GM12878 (cell line): ENCODE measurements around the gene DTD1.

Source experiments
- CREB1 ChIP-seq: IDR thresholded peaks from 2 replicates; pipeline ENCODE4 v1.6.1; 2012; ENCODE audit warnings: low read depth, mild to moderate bottlenecking, inconsistent platforms
- ESRRA ChIP-seq: IDR thresholded peaks from 2 replicates; pipeline ENCODE4 v1.6.1; 2012; ENCODE audit warnings: mild to moderate bottlenecking, low read length, improper control_type of control experiment
- FOXM1 ChIP-seq: IDR thresholded peaks from 2 replicates; pipeline ENCODE4 v1.6.1; 2012; ENCODE audit warnings: low read depth, mild to moderate bottlenecking, inconsistent platforms, low read length, moderate library complexity
- MEF2A ChIP-seq: IDR thresholded peaks from 2 replicates; pipeline ENCODE4 v1.6.1; 2011; ENCODE audit warnings: low read depth, mild to moderate bottlenecking, low read length, moderate library complexity; ENCODE audit not compliant: insufficient read depth
- NR2F1 ChIP-seq: fragments of 450-650 bp; conservative IDR thresholded peaks from 2 replicates; pipeline ENCODE4 v1.6.1; 2017; ENCODE audit warnings: mild to moderate bottlenecking
- NRF1 ChIP-seq: conservative IDR thresholded peaks from 2 replicates; pipeline ENCODE4 v1.6.1; 2011; ENCODE audit warnings: mild to moderate bottlenecking, low read depth, low read length, improper control_type of control experiment
- POLR2AphosphoS5 ChIP-seq: IDR thresholded peaks from 2 replicates; pipeline ENCODE4 v1.6.1; 2011; ENCODE audit warnings: mild to moderate bottlenecking, low read length, inconsistent platforms
- RBBP5 ChIP-seq: fragments of 200-600 bp; sonication (generic); conservative IDR thresholded peaks from 2 replicates; pipeline ENCODE4 v1.6.1; 2016
- RFX5 ChIP-seq: IDR thresholded peaks from 2 replicates; pipeline ENCODE4 v1.6.1; 2011; ENCODE audit warnings: low read depth, low read length, improper control_type of control experiment
- SP1 ChIP-seq: IDR thresholded peaks from one replicate; pipeline ENCODE4 v1.6.1; 2011; ENCODE audit warnings: low read depth, low read length
- TF ChIP-seq, protein P1 (sequence below): fragments of 450-650 bp; IDR thresholded peaks from 2 replicates; pipeline ENCODE4 v1.6.1; 2017; ENCODE audit warnings: mild to moderate bottlenecking
- TF ChIP-seq, protein P2 (sequence below), 3 experiments: IDR thresholded peaks in 2 of 3; conservative IDR thresholded peaks in 1 of 3; 2 replicates each; pipeline ENCODE4 v1.5.1; 2011; ENCODE audit warnings: low read depth in 3 of 3, low read length in 3 of 3, mild to moderate bottlenecking in 3 of 3, control low read depth in 2 of 3, moderate library complexity in 2 of 3, inconsistent platforms in 1 of 3, mixed read lengths in 1 of 3; ENCODE audit not compliant: control insufficient read depth in 2 of 3, insufficient read depth in 1 of 3; ENCODE audit errors: extremely low read depth in 1 of 3
- TF ChIP-seq, protein P3 (sequence below): IDR thresholded peaks from 2 replicates; pipeline ENCODE4 v1.6.1; 2012; ENCODE audit warnings: mild to moderate bottlenecking, low read depth, low read length

- TF ChIP-seq NRF1 (no peak), NR2F1 (no peak), CREB1 (no peak), RBBP5 (no peak), SP1 (no peak), RFX5 (no peak), MEF2A (no peak), POLR2AphosphoS5 (no peak), ESRRA (no peak), FOXM1 (no peak)
- TF ChIP-seq, protein P1, sequence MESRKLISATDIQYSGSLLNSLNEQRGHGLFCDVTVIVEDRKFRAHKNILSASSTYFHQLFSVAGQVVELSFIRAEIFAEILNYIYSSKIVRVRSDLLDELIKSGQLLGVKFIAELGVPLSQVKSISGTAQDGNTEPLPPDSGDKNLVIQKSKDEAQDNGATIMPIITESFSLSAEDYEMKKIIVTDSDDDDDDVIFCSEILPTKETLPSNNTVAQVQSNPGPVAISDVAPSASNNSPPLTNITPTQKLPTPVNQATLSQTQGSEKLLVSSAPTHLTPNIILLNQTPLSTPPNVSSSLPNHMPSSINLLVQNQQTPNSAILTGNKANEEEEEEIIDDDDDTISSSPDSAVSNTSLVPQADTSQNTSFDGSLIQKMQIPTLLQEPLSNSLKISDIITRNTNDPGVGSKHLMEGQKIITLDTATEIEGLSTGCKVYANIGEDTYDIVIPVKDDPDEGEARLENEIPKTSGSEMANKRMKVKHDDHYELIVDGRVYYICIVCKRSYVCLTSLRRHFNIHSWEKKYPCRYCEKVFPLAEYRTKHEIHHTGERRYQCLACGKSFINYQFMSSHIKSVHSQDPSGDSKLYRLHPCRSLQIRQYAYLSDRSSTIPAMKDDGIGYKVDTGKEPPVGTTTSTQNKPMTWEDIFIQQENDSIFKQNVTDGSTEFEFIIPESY = no peak
- TF ChIP-seq, protein P2, sequence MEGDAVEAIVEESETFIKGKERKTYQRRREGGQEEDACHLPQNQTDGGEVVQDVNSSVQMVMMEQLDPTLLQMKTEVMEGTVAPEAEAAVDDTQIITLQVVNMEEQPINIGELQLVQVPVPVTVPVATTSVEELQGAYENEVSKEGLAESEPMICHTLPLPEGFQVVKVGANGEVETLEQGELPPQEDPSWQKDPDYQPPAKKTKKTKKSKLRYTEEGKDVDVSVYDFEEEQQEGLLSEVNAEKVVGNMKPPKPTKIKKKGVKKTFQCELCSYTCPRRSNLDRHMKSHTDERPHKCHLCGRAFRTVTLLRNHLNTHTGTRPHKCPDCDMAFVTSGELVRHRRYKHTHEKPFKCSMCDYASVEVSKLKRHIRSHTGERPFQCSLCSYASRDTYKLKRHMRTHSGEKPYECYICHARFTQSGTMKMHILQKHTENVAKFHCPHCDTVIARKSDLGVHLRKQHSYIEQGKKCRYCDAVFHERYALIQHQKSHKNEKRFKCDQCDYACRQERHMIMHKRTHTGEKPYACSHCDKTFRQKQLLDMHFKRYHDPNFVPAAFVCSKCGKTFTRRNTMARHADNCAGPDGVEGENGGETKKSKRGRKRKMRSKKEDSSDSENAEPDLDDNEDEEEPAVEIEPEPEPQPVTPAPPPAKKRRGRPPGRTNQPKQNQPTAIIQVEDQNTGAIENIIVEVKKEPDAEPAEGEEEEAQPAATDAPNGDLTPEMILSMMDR (IDR thresholded peaks at IDR 0.05 in 2 of 3, conservative IDR thresholded peaks at IDR 0.05 in 1 of 3; ENCODE audit: control insufficient read depth in 2 of 3, extremely low read depth in 1 of 3, insufficient read depth in 1 of 3, low read depth in 3 of 3, low read length in 3 of 3) = 0 out of 6 replicates have a peak, but pooled peaks of 1 of the 3 experiments have one; percentile 11
- TF ChIP-seq, protein P3, sequence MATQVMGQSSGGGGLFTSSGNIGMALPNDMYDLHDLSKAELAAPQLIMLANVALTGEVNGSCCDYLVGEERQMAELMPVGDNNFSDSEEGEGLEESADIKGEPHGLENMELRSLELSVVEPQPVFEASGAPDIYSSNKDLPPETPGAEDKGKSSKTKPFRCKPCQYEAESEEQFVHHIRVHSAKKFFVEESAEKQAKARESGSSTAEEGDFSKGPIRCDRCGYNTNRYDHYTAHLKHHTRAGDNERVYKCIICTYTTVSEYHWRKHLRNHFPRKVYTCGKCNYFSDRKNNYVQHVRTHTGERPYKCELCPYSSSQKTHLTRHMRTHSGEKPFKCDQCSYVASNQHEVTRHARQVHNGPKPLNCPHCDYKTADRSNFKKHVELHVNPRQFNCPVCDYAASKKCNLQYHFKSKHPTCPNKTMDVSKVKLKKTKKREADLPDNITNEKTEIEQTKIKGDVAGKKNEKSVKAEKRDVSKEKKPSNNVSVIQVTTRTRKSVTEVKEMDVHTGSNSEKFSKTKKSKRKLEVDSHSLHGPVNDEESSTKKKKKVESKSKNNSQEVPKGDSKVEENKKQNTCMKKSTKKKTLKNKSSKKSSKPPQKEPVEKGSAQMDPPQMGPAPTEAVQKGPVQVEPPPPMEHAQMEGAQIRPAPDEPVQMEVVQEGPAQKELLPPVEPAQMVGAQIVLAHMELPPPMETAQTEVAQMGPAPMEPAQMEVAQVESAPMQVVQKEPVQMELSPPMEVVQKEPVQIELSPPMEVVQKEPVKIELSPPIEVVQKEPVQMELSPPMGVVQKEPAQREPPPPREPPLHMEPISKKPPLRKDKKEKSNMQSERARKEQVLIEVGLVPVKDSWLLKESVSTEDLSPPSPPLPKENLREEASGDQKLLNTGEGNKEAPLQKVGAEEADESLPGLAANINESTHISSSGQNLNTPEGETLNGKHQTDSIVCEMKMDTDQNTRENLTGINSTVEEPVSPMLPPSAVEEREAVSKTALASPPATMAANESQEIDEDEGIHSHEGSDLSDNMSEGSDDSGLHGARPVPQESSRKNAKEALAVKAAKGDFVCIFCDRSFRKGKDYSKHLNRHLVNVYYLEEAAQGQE = no peak
These were observed 191.0 kb downstream of the DTD1 start for GRCh38 chr20:18778690-18779392.
